Tibial artery (tissue), 4 donors: ENCODE data around the gene DENND2D.

Source experiments
- DNase-seq, 2 donors: peaks; one replicate each; pipeline ENCODE4 v3.0.0-alpha.2; 2019
- H3K27ac ChIP-seq, 2 donors: fragments of 200-600 bp; sonication (generic) in 1 of 2; 1 replicate in 1 of 2; 2 replicates in 1 of 2; pipeline ENCODE4 v1.5.1; 2018 to 2019; ENCODE audit warnings: mild to moderate bottlenecking in 1 of 2
- H3K27me3 ChIP-seq, 2 donors: fragments of 200-600 bp; sonication (generic) in 1 of 2; one replicate each; pipeline versions ENCODE4 v1.5.1 to v1.6.0; 2016 to 2019
- H3K36me3 ChIP-seq, 3 donors: fragments of 200-600 bp; sonication (generic) in 2 of 3; one replicate each; pipeline ENCODE4 v1.5.1; 2016 to 2019; ENCODE audit warnings: mild to moderate bottlenecking in 2 of 3
- H3K4me1 ChIP-seq, 4 donors: fragments of 200-600 bp; sonication (generic) in 2 of 4; 1 replicate in 3 of 4; 2 replicates in 1 of 4; pipeline ENCODE4 v1.5.1; 2016 to 2019
- H3K4me3 ChIP-seq, 2 donors: fragments of 200-600 bp; sonication (generic) in 1 of 2; 1 replicate in 1 of 2; 2 replicates in 1 of 2; pipeline ENCODE4 v1.5.1; 2018 to 2019; ENCODE audit warnings: mild to moderate bottlenecking in 2 of 2
- H3K9me3 ChIP-seq, 3 donors: fragments of 200-600 bp; sonication (generic) in 1 of 3; one replicate each; pipeline ENCODE4 v1.5.1; 2016 to 2019
- intact Hi-C: fragments of 100-400 bp; cut with DNase I; formaldehyde crosslinking; loops from one replicate; pipeline ENCODE4 v1.15.0; 2023; ENCODE audit warnings: low total_unique reads
- TF ChIP-seq, protein P1 (sequence below), 2 experiments: fragments of 200-600 bp in 1 of 2; fragments of 450-650 bp in 1 of 2; IDR thresholded peaks; one replicate each; pipeline ENCODE4 v1.5.1; 2017 to 2019; ENCODE audit warnings: antibody characterized with exemption in 2 of 2, mild to moderate bottlenecking in 1 of 2, moderate library complexity in 1 of 2

Gene DENND2D

DNA sequence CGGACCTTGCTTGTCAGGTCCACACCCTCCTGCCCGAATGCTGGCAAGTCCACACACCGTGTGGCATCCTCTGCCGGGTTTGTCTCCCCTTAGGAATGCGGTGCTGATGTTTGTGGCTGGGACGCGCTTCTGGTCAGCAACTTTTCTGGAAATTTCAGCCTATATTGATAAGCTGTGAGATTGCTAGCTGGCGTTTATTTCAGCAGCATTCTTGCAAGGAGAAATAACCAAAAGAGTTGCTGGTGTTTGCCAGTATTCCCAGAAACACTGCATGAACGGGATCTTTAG, 59.8 kb downstream of the DENND2D start:
- Histone ChIP-seq H3K36me3 (peaks cover 0 to 9% (median 0%) of the 10 kb centered on the region in 3 donors), H3K9me3 (no peaks in the 10 kb centered on the region), H3K27me3 (no peaks in the 10 kb centered on the region), H3K4me3 (peak overlapping the region; percentile 92 to 94), H3K27ac (peak overlapping the region; percentile 95 to 96), H3K4me1 (peaks cover 0 to 27% (median 18%) of the 10 kb centered on the region in 4 donors)
- intact Hi-C loops, result no loop called here
- DNase-seq, result no peak
- TF ChIP-seq, protein P1, sequence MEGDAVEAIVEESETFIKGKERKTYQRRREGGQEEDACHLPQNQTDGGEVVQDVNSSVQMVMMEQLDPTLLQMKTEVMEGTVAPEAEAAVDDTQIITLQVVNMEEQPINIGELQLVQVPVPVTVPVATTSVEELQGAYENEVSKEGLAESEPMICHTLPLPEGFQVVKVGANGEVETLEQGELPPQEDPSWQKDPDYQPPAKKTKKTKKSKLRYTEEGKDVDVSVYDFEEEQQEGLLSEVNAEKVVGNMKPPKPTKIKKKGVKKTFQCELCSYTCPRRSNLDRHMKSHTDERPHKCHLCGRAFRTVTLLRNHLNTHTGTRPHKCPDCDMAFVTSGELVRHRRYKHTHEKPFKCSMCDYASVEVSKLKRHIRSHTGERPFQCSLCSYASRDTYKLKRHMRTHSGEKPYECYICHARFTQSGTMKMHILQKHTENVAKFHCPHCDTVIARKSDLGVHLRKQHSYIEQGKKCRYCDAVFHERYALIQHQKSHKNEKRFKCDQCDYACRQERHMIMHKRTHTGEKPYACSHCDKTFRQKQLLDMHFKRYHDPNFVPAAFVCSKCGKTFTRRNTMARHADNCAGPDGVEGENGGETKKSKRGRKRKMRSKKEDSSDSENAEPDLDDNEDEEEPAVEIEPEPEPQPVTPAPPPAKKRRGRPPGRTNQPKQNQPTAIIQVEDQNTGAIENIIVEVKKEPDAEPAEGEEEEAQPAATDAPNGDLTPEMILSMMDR (IDR thresholded peaks at IDR 0.05), result no peak

DNA sequence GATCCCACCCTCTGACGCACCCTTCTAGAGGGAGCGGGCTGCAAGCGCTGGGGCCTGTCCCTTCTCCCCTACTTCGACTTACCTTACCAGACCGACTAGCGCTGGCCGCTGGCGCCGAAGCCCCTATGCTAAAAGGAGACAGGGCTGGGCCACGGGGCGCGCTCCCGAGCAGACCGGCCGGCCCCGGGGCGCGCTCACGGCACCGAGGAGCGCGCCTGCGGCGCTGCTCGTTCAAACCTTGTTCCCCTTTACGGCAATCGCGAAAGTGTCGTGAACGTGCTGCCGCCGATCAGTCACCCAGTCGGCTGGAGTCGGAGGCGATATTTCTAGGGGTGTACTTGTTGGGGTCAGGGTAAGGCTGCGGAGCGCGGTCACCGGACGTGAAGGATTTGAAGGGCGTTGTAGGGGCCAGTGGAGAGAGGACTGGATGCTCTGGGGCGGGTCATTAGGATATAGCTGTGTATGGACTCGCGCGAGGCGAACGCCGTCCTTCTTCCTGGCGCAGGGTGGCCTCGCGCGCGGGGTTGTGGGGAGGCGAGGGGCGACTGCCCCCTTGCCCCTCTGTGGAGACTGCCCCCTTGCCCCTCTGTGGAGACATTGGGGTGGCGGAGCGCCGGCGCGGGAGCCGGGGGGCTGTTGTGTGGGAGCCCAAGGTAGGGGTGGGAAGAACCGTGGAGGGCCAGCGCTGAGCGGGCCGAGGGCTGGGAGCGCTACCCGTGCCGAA, 60.3 kb downstream of the DENND2D start, which contains the start of the genes CEPT1 and DRAM2:
Gene CEPT1 (plus strand): TSS at position 268 of the 724 bp plus-strand sequence. CDS start 7,492 bp downstream, outside the sequence.
Gene DRAM2 (minus strand): TSS at position 138 of the 724 bp plus-strand sequence. CDS start 8,539 bp downstream, outside the sequence.
- H3K4me3 ChIP-seq, result peak within 1 kb of the TSS; percentile 92 to 94
- H3K27ac ChIP-seq, result peak within 1 kb of the TSS; percentile 95 to 96
- H3K27me3 ChIP-seq, result no peaks in the 10 kb centered on the region
- no peaks in the 10 kb centered on the region for H3K9me3 ChIP-seq
- TF ChIP-seq, protein P1 (IDR thresholded peaks at IDR 0.05), result no peak
- H3K36me3 ChIP-seq, result peaks cover 0 to 10% (median 0%) of the 10 kb centered on the region in 3 donors
- peaks cover 0 to 27% (median 18%) of the 10 kb centered on the region in 4 donors for H3K4me1 ChIP-seq
- intact Hi-C loops, result no loop called here
- peak; percentile 96 to 97 for DNase-seq

DNA sequence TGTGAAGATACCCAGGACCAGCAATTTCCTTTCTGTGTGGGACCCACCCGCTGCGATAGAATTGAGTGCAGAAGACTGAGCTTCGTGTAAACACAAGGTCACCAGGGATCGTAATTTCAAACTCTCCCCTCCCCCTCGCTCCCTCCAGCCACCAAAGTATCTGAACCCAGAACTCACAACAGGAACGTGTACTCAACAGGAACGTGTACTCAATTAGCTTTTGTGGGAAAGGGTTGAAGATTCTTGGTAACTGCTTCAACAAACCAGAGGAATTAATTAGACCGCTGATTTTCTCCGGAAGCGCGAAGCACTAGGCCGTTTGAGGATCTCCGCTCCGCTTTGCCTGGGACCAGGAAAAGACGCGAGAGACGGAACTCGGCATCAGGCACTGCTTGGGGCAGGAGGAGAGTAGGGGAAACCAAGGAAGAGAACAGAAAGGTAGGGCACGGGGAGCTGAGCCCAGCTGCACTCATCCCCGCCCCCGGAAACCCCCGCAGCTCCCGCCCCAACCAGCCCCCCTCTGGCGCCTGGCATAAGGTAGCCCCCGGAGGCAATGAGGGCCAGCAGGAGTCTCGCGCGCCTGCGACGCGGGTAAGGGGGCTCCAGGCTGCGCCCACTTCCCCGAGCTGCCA, 61.0 kb downstream of the DENND2D start:
- Histone ChIP-seq H3K4me3 (peak overlapping the region; percentile 92 to 94), H3K27me3 (no peaks in the 10 kb centered on the region), H3K27ac (peak overlapping the region; percentile 95 to 96), H3K9me3 (no peaks in the 10 kb centered on the region), H3K4me1 (peaks cover 0 to 27% (median 18%) of the 10 kb centered on the region in 4 donors), H3K36me3 (peaks cover 0 to 10% (median 0%) of the 10 kb centered on the region in 3 donors)
- DNase-seq, result peak in 1 of 2 donors; percentile 42
- intact Hi-C loops, result no loop called here
- TF ChIP-seq, protein P1 (IDR thresholded peaks at IDR 0.05), result no peak
